Fibroblast of lung (primary cell): ENCODE measurements around the gene ADNP.

Experiments used
- CTCF ChIP-seq, 2 donors: IDR thresholded peaks in 1 of 2; conservative IDR thresholded peaks in 1 of 2; 1 replicate in 1 of 2; 2 replicates in 1 of 2; pipeline ENCODE4 v1.5.1; 2011 to 2012; ENCODE audit warnings: low read length in 2 of 2, control low read depth in 1 of 2, inconsistent platforms in 1 of 2, low read depth in 1 of 2, mild to moderate bottlenecking in 1 of 2
- EZH2 ChIP-seq: IDR thresholded peaks from 2 replicates; pipeline ENCODE4 v1.5.1; 2012; ENCODE audit warnings: low read length, control low read depth, mild to moderate bottlenecking; ENCODE audit errors: missing control alignments

- TF ChIP-seq CTCF (conservative IDR thresholded peaks at IDR 0.05 in 1 of 2, IDR thresholded peaks at IDR 0.05 in 1 of 2; ENCODE audit: low read depth in 1 of 2, low read length in 2 of 2) (no peak), EZH2 (no peak)
These were observed 6.8 kb downstream of the ADNP start for GRCh38 chr20:50924261-50924920.
